Brain microvascular endothelial cell (primary cell): Measurements from ENCODE around the gene SIK3.
A peak's percentile ranks its signal among the peaks of the same experiment; 100 is the strongest.

ENCODE experiments used
- DNase-seq: peaks from one replicate; pipeline ENCODE4 v3.0.0-alpha.2; 2020
- H3K27ac ChIP-seq: fragments of 250-450 bp; sonication (Bioruptor Pico); 2 replicates; pipeline ENCODE4 v1.5.1; 2020; ENCODE audit warnings: mild to moderate bottlenecking, moderate library complexity
- H3K27me3 ChIP-seq: fragments of 250-450 bp; sonication (Bioruptor Pico); replicated peaks from 2 replicates; pipeline ENCODE4 v1.5.1; 2020; ENCODE audit warnings: mild to moderate bottlenecking
- H3K36me3 ChIP-seq: fragments of 250-450 bp; sonication (Bioruptor Pico); replicated peaks from 2 replicates; pipeline ENCODE4 v1.5.1; 2020; ENCODE audit warnings: mild to moderate bottlenecking
- H3K4me3 ChIP-seq: 2 replicates; pipeline ENCODE4 v1.5.1; 2011; ENCODE audit warnings: low read depth, mild to moderate bottlenecking, control low read depth, low read length, moderate library complexity
- CTCF ChIP-seq: IDR thresholded peaks from 2 replicates; pipeline ENCODE4 v1.5.1; 2011; ENCODE audit warnings: low read depth, mild to moderate bottlenecking, moderate library complexity, low read length, control low read depth, inconsistent platforms; ENCODE audit errors: missing control alignments
- in situ Hi-C: cut with HindIII; loops from 2 replicates; pipeline ENCODE4 v1.10.0; 2017; ENCODE audit warnings: low sequenced_read_pairs, low pct_ligation_motif_present

SIK3 gene

GRCh38 chr11:117058761-117059261, 39.4 kb downstream of the SIK3 start:
- DNase-seq: peak; percentile 15
- in situ Hi-C loops: no loop called here
- no peak for TF ChIP-seq CTCF
- Histone ChIP-seq H3K27me3 (no peaks in the 10 kb centered on the region), H3K36me3 (no peaks in the 10 kb centered on the region), H3K4me3 (no peak overlapping the region), H3K27ac (no peak overlapping the region)

GRCh38 chr11:117057727-117058126, 40.5 kb downstream of the SIK3 start:
- no peak for TF ChIP-seq CTCF
- in situ Hi-C loops: no loop called here
- Histone ChIP-seq H3K36me3 (no peaks in the 10 kb centered on the region), H3K27ac (no peak overlapping the region), H3K4me3 (no peak overlapping the region), H3K27me3 (no peaks in the 10 kb centered on the region)
- DNase-seq: no peak

GRCh38 chr11:117057317-117057716, 40.9 kb downstream of the SIK3 start:
- no peak overlapping the region for H3K27ac ChIP-seq
- H3K36me3 ChIP-seq: no peaks in the 10 kb centered on the region
- in situ Hi-C loops: no loop called here
- DNase-seq: no peak
- no peak overlapping the region for H3K4me3 ChIP-seq
- no peaks in the 10 kb centered on the region for H3K27me3 ChIP-seq
- TF ChIP-seq CTCF: no peak

- Histone ChIP-seq H3K27ac (no peak overlapping the region), H3K4me3 (no peak overlapping the region), H3K36me3 (no peaks in the 10 kb centered on the region), H3K27me3 (no peaks in the 10 kb centered on the region)
- in situ Hi-C loops: no loop called here
- TF ChIP-seq CTCF: no peak
- DNase-seq: no peak
Measured at GRCh38 chr11:117055469-117055868, 42.8 kb downstream of the SIK3 start.

- no peak overlapping the region for H3K27ac ChIP-seq
- in situ Hi-C loops: no loop called here
Measured at GRCh38 chr11:117054382-117054781, 43.8 kb downstream of the SIK3 start.

More at GRCh38 chr11:117054382-117054781, 43.8 kb downstream of the SIK3 start:
- no peak for DNase-seq
- Histone ChIP-seq H3K36me3 (no peaks in the 10 kb centered on the region), H3K27me3 (no peaks in the 10 kb centered on the region), H3K4me3 (no peak overlapping the region)
- no peak for TF ChIP-seq CTCF
